ENCODE measurements around the gene PNPLA7.

Gene PNPLA7

GRCh38 chr9:137449931-137450538 lies 100.2 kb downstream of the PNPLA7 start:
- DNase-seq (ENCODE audit: low spot score): no peak

- no peak for DNase-seq (ENCODE audit: low spot score)
Measured at GRCh38 chr9:137449081-137449844, 100.9 kb downstream of the PNPLA7 start.

- no peak for DNase-seq (ENCODE audit: low spot score)
Measured at GRCh38 chr9:137448602-137448962, 101.6 kb downstream of the PNPLA7 start.

GRCh38 chr9:137447722-137448601 lies 102.2 kb downstream of the PNPLA7 start:
- DNase-seq (ENCODE audit: low spot score): no peak

GRCh38 chr9:137446851-137447471 lies 103.2 kb downstream of the PNPLA7 start:
- DNase-seq (ENCODE audit: low spot score): no peak

- DNase-seq (ENCODE audit: low spot score): peak; percentile 42
Measured at GRCh38 chr9:137445930-137446431, 104.2 kb downstream of the PNPLA7 start.

GRCh38 chr9:137445275-137445807 lies 104.9 kb downstream of the PNPLA7 start:
- DNase-seq (ENCODE audit: low spot score): peak; percentile 77

- DNase-seq (ENCODE audit: low spot score): no peak
Measured at GRCh38 chr9:137444106-137444790, 106.0 kb downstream of the PNPLA7 start.

GRCh38 chr9:137441935-137442321 lies 108.3 kb downstream of the PNPLA7 start:
- DNase-seq (ENCODE audit: low spot score): no peak

- DNase-seq (ENCODE audit: low spot score): peak; percentile 56
Measured at GRCh38 chr9:137441289-137441934, 108.8 kb downstream of the PNPLA7 start, which contains the start of gene ENTPD8. Gene ENTPD8, minus strand, starts transcription at chr9:137441357. Its CDS starts 3,072 bp downstream, at chr9:137438285.

- DNase-seq (ENCODE audit: low spot score): no peak
Measured at GRCh38 chr9:137439158-137439714, 111.0 kb downstream of the PNPLA7 start.

- DNase-seq (ENCODE audit: low spot score): no peak
Measured at GRCh38 chr9:137438591-137439157, 111.5 kb downstream of the PNPLA7 start.

GRCh38 chr9:137437691-137438590 lies 112.3 kb downstream of the PNPLA7 start:
- DNase-seq (ENCODE audit: low spot score): no peak

GRCh38 chr9:137436761-137437600 lies 113.2 kb downstream of the PNPLA7 start:
- DNase-seq (ENCODE audit: low spot score): no peak

GRCh38 chr9:137435980-137436760 lies 114.0 kb downstream of the PNPLA7 start:
- peak; percentile 93 for DNase-seq (ENCODE audit: low spot score)

- DNase-seq (ENCODE audit: low spot score): no peak
Measured at GRCh38 chr9:137435381-137435891, 114.8 kb downstream of the PNPLA7 start.

Measured in kidney tubule cell (primary cell).